ENCODE measurements around the gene UCHL1.
"Not testable (repeated sequence)": the region's sequence is repeated elsewhere in the genome, so short reads cannot be mapped to it uniquely, and the experiment has no call there.

Gene UCHL1

DNA sequence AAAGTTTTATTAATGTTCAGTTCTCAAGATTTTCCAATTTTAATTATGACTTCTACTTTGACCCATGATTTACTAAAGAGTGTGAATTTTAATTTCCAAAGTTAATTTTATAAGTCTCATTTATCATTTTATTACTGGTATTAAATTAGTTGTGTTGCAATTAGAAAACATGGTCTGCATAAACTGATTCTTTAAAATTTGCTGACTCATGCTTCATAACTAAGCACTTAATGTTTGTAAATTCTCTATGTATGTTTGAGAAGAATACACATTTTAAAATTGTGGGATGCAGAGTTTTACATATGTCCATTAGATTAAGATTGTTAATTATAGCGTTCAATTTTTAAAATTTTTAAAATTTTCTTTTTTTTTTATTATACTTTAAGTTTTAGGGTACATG, 20.2 kb upstream of the UCHL1 start:
- no peak for DNase-seq (ENCODE audit: low spot score)

DNA sequence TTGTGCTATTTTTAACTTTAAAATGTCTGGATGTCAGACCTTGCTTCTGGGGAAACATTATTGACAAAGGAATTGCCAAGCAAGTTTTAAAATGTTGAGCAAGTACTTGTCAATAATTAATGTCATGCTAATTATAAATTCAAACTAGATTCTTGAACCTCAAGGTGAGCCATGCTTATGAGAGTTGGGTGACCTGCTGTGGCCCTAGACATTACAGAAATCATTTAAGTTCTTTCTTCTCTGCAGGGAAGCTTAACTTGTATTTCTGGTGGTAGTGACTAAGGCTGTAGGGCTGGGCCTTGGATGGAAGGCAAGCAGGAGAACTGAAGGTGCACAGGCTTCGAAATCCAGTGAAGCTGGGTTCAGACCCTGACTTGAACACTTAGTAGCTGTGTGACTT, 14.8 kb upstream of the UCHL1 start:
- DNase-seq (ENCODE audit: low spot score) = no peak

DNA sequence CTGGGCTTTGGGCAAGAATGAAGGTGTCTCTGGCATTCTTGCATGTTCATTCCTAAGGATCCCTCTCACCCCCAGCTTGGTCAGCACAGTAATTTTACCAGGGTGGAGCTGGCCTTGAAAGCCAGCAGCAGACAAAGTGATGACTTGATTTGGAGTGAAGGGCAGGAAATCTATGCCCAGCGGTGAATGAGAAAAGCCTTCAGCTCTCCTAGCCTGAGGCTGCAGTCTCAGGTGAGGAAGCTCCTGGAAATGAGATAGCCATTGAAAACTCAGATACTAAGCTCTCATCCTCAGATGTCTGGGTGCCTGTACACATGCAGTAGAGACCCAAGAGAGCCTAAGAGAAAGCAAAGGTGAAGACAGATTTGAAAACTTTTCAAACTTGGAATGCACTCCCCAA, 10.7 kb upstream of the UCHL1 start:
- DNase-seq (ENCODE audit: low spot score) = no peak

DNA sequence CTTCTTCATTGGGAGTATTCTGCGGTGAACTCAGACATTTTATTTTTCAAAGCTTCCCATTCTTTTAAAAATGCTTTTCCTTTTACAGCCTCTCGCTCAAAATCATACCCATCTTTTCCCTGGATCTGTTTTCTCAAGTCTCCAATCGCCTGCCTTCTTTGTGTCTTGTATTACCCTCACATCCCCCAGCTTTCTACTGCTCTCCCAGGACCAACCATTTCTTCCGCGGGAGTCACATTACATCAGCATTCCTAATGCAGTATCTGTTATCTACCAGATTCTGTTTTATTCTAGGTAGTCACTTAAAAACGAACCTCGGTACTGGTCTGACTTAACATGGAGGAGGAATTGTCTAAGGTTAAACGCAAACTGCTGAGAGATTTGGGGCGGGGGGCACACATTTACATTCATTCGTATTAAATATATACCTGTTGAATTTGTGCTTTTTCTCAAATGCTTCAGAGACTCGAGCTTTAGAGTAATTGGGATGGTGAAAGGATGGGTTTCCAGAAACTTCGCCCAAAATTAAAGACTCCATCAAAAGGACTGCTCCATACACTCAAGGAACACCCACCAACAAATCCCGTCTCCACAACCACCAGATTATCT, 493 bp upstream of the UCHL1 start:
- no peak for DNase-seq (ENCODE audit: low spot score)

DNA sequence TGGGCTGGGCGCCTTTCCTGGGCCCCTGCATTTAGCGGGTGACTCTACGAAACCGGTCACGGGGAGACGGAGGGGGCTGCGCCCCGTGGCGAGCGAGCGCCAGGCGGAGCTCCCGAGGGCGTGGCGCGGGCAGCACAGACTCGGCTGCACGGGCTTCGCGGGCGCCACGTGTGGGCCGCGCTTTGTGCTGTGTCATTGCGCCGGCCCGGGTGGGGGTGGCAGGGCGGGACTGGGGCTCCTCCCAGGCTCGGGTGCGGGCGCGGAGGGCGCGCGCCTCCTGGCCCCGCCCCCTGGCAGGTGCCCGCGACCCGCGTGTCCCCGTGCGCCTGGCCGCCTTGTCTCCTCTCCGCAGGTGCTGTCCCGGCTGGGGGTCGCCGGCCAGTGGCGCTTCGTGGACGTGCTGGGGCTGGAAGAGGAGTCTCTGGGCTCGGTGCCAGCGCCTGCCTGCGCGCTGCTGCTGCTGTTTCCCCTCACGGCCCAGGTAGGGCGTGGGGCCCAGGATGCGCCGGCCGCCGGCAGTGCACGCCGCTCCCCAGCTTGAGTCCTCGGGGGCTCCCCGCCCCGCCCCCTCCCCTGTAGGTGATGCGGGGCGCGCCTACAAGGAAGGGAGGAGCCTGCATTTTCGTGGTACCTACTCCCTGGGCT, 651 bp downstream of the UCHL1 start:
- DNase-seq (ENCODE audit: low spot score) = no peak

DNA sequence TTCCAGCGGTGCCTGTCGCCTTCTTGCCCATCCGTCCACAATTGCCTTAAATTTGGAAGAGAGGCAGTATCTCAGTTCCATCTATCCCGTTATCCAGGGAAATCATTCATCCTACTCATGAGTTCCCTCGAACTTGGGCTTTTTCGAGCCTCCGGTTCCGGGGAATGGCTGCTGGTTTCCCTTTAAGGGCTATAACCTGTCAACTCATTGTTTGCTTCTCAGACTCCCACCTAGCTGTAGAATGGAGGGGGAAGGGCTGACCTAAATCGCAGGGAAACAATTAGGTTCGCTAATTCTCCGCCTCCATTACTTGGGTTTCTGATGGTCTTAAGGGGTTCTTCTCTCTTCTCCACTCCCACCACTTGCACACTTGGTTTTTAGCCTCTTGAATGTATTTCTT, 1.2 kb downstream of the UCHL1 start:
- no peak for DNase-seq (ENCODE audit: low spot score)

DNA sequence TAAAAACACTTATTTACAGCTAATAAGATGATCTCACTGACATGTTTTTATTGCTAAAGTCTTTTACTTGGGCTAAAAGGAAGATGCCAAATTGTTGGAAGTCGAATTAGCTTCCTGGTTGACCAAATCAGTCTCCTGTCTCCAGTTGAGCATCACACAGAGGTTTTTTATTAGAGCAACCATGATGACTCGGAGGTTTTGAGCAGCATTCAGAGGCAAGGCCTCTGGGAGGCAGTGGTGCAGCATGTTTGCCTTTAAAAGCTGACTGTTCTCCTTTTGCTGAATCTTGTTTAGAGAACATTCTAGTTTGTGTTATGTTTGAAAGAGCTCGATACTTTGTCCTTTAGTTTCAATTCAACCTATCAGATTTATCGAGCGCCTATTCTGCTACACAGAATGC, 2.1 kb downstream of the UCHL1 start:
- DNase-seq (ENCODE audit: low spot score) = peak; percentile 58

DNA sequence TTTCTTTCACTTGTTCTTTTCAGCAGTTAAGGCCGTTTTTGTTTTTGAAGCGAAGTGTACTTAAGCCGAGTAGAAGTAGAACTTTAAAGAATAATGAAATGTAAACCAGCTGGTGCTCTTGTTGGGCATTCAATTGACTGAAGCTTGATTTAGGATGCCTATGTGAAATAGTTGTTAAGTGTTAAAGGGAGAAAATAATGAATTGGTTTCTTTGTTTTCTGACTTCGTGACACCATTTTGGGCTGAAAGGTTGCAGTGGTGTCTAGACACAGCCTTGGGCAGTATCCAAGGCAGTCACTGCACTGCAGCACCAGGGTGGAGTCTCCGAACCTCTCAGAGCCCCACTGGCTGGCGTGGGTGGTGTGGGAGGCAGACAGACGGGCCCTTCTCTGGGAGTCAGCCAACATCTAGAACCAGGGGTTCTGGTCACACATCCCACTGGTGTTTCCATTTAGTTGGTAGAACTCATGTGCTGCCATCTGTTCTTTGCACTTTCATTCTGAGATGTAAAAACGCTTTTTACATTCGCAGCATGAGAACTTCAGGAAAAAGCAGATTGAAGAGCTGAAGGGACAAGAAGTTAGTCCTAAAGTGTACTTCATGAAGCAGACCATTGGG, 3.5 kb downstream of the UCHL1 start:
- no peak for DNase-seq (ENCODE audit: low spot score)

DNA sequence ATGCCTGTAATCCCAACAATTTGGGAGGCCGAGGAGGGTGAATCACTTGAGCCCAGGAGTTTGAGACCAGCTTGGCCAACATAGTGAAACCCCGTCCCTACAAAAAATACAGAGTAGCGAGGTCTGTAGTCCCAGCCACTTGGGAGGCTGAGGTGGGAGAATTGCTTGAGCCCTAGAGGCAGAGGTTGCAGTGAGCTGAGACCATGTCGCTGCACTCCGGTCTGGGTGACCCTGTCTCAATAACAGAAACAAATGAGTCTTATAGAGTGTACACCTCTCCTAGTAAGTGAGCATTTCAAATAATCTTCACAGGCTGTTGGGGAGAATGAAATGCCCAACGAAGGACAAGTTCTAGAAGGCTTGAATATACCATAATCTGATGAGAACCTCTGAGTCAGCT, 5.5 kb downstream of the UCHL1 start:
- no peak for DNase-seq (ENCODE audit: low spot score)

DNA sequence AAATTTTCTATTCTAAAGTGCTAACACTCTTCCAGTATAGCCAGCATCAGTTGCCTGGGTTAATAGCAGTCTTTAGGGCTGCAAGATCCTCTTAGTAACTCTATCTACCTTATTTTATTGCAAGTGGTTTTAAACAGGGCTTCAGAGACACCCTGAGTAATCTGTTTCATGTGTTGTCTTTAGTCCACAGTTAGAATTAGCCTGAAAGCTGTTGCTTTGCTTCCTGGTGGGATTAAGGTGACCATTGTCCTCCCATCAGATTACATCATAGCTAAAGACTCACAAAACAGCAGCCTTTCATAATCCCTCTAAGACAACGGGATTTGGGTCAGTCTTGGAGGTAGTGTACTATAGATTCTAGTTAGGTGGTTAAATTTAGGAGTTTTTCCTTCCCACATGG, 7.5 kb downstream of the UCHL1 start:
- no peak for DNase-seq (ENCODE audit: low spot score)

DNA sequence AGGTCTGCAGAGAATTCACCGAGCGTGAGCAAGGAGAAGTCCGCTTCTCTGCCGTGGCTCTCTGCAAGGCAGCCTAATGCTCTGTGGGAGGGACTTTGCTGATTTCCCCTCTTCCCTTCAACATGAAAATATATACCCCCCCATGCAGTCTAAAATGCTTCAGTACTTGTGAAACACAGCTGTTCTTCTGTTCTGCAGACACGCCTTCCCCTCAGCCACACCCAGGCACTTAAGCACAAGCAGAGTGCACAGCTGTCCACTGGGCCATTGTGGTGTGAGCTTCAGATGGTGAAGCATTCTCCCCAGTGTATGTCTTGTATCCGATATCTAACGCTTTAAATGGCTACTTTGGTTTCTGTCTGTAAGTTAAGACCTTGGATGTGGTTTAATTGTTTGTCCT, 11.3 kb downstream of the UCHL1 start:
- no peak for DNase-seq (ENCODE audit: low spot score)

DNA sequence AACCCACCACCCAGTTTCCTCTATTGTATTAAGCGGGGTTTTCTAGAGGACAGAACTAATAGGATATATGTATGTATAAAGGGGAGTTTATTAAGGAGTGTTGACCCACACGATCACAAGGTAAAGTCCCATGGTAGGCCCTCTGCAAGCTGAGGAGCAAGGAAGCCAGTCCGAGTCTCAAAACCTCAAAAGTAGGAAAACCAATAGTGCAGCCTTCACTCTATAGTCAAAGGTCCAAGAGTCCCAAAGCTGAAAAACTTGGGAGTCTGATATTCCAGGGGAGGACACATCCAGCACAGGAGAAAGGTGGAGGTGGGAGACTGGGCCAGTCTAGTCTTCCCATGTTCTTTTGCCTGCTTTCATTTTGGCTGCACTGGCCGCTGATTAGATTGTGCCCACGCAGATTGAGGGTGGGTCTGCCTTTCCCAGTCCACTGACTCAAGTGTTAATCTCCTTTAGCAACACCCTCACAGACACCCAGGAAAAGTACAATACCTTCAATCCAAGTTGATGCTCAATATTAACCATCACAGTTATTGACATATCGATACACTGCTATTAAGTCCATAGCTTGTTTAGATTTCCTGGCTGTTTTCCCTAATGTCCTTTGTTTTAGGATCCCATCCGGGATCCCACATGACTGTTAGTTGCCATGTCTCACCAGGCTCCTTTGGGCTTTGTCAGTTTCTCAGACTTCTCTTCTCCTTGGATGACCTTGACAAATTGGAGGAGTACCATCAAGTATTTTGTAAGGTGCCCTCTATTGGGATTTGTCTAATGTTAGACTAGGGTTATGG, 12.2 kb downstream of the UCHL1 start:
- DNase-seq (ENCODE audit: low spot score) = no peak

DNA sequence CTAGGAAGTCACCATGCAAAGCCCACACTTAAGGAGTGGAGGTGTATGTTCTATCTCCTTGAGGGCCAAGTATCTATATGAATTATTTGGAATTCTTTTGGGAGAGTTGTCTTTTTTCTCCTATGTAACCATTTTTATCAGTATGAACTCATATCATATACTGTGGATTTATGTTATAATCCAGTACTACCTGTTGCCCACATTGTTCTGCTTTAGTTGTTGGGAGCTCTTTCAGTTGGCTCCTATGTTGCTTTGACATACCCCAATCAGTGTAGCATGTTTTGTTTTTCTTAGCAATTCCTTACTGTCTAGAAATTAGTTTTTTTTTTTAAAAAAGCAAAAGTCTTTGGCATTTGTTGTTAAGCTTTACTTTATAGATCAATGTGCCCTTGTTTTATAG, 13.0 kb downstream of the UCHL1 start:
- DNase-seq (ENCODE audit: low spot score) = no peak

DNA sequence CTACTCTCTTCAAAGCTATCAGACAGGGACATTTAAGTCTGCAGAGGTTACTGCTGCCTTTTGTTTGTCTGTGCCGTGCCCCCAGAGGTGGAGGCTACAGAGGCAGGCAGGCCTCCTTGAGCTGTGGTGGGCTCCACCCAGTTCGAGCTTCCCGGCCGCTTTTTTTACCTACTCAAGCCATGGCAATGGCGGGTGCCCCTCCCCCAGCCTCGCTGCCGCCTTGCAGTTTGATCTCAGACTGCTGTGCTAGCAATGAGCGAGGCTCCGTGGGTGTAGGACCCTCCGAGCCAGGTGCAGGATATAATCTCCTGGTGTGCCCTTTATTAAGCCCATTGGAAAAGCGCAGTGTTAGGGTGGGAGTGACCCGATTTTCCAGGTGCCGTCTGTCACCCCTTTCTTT, 19.2 kb downstream of the UCHL1 start:
- not testable (repeated sequence) for DNase-seq (ENCODE audit: low spot score)

DNA sequence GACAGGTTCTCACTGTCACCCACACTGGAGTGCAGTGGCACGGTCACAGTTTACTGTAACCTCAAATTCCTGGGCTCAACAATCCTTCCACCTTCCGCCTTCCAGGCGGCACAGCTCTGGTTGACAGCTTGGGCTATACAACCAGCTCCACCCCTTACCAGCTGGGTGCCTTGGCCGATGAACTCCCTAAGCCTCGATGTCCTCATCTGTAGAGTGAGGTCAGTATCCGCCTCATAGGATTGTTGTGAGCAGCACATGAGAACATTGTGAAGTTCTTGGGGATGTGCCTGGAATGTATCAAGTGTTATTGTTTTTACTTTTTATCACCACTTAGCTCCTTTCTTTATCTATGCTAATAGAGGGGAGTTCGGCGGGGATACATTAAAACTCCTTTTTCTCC, 23.3 kb downstream of the UCHL1 start:
- DNase-seq (ENCODE audit: low spot score) = no peak

DNA sequence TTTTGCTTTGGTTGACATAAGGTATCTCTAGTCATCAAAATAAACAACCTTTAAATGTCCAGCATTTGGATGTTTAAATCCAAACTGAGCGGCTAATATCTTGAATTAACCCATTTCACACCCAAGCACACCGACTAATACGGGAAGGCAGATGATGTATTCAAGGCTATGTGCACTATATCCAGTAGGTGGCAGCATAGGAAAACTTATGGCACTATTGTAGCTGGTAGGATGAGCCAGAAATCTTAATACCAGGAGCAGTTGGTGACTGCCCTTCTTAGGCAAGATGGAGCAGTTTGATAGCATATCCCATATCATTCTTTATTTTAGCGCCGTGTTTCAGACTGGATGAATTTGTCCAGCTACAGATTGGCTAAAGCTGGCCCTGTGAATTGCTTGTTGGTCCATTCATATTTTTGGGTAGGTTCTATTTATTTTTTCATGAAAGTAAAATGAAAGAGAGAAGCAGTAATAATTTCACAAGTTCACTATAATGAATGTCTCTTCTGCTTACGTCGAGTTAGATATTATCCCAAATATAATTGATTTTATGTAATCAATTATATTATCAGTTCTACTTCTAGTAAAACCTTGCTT, 24.4 kb downstream of the UCHL1 start:
- DNase-seq (ENCODE audit: low spot score) = peak; percentile 87

DNA sequence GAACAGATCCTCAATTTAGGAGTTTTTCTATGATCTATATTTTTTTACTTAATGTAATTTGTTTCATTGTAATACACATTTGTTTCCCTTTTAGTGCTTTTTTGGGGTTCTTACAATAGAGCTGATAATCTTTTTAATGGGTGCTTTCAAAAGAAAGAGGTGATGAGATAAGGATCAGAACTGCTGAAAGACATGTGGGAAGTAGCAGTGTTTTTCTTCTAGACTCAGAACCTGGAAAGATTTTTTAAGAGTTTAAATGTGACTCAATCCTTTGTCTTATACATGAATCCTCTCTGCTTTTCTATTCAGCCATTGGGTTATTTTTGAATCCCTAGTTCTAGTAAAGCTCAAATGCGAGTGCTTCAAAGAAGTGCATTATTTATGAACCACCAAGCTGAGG, 25.6 kb downstream of the UCHL1 start:
- DNase-seq (ENCODE audit: low spot score) = no peak

DNA sequence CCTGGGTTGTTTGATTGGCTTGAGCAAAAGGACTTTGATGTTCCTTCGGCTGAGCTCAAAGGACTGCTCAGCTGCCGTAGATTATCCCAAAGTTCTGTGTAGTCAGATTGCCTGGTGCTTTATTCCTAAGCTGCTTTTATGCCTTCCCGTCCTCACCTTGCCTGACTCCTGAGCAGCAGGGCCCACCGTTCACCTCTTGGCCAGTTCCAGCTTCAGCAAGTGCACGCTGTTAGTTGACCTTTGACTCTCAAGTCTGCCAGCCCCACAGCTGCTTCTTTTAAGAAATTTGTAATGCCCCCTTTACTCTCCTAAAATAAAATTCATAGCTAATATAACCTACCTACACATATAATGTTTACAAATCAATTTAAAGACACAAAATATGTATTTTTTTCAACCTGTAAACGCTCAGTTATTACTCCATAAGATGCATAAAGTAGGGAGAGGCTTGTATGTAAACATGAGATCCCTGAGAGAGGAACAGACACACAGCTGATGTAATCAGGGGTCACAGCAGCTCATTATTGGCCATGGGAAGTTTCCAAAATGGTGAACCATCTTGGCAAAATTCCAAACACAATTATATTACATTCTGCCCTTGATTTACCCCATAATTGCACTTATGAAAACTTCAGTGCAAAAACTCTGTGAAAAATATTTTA, 28.6 kb downstream of the UCHL1 start:
- DNase-seq (ENCODE audit: low spot score) = no peak

DNA sequence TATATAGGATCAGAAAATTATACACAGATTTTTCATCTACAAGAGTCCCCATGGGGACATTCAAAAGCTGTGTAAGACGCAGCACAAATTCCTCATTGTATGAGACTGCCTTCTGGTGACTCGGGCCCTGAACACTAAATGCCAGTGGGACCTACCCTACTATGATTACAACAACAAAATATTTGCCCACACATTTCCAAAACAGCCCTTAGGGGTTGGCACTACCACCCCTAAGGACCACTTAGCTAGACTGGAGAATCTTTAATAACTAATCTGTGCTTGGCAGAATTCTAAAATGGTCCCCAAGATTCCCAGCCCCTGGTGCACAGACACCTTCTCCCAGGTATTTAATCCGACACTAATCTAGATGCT, 29.1 kb downstream of the UCHL1 start:
- no peak for DNase-seq (ENCODE audit: low spot score)

DNA sequence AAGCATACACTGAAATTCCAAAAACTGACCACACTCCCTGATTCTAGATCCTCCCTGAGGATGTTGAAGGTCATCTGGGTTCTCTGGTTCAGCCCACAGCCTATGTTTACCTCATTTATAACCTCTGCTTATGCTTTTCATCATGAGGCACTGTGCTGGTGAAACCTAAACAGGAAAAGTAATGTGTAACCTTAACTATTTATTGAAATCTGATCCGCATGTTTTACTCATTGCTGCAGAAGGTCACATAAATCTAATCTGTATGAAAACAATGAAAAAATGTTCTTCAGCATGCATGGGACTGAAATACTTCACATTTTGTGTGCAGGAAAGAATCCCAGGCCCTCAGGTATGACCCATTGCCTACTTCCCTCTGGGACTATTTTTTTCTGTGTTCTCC, 30.3 kb downstream of the UCHL1 start:
- no peak for DNase-seq (ENCODE audit: low spot score)

DNA sequence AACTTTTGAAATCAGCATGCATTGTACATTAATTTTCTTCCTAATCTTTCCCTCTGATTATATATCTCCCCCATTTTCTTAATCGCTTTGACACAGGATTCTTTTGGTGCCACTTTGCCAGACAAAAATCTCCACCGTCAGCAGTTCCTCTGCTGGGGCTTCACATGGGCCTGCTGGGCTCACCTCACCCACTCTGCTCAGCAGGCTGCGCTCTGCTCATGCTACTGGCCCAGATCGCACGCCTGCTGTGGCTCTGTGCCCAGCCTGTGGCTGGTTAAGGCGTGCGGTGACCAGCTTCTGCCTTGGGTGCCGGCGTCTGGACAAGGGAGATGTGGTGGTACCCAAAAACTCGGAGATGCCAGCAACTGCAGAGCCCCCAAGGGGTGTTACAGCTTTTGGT, 31.1 kb downstream of the UCHL1 start:
- no peak for DNase-seq (ENCODE audit: low spot score)

DNA sequence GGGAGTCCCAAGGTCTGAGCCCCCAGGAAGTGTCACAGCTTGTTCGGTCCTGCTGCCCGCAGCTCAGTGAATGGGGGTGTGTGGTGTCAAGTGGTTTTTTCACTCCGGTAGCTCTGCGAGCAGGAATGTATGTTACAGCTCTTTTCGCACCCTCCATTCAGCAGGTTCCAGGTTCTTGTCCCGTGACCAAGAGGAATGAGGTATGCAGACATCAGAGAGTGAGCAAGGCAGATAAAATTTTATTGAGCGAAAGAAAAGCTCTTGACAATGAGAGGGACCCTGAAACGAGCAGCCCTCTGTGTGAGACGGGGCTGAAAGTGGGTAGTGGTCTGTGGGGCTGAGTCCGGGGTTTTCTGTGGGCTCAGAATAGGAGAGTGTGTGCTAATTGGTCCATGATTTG, 31.5 kb downstream of the UCHL1 start:
- no peak for DNase-seq (ENCODE audit: low spot score)

Measured in RKO (cell line).